COLO829 (cell line): ENCODE measurements around the gene RPL36AL.
"Not testable (repeated sequence)": the region's sequence is repeated elsewhere in the genome, so short reads cannot be mapped to it uniquely, and the experiment has no call there.

ENCODE experiments used
- DNase-seq: peaks from one replicate; pipeline ENCODE4 v3.0.0; 2012; ENCODE audit warnings: low spot score

The RPL36AL gene

DNA sequence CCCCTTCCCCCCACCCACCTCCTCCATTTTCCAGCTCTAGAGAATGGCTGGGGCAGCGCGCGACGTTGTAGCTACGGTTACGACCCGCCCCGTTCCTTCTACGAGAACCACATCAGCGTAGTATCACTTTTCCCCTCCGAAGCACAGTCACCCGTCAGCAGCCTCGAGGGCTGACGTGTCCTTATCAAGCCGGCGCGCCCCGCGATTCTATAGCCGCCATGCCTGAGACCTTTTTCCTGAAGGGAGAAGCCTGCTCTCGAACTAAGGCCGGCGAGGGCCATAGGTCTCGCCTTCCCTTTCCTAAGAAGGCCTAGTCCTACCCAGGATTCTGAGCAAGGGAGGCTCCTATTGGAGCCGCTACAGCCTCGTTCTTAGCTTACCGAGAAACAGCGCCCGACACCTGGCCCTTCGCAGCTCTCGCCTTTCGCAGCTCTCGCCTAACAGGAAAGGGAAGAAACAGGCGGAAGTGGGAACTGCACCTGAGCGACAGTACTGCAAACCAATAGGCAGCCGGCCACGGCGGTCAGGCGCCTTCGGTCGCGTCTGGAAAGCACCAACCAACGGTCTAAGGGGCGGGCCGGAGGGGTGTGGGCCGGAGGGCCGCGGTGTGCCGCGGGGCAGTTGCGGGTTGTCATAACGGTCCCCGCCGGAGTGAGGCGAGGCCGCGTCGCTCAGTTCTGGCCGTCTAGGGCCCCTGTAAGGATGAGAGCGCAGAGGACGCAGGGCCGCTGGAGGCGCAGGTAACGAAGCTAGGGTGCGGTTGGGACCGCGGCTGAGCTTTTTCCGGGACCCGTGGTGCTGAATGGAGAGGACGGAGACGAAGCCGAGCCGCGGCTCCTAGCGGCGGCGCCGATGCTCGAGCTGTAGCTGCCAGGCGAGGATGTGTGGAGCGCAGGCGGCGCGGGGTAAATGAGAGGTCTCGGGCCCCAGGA lies at the start of gene RPL36AL, which contains the start of gene MGAT2:
RPL36AL (minus strand) TSS at position 445 of the 932 bp plus-strand sequence. CDS start 1,522 bp downstream, outside the sequence.
MGAT2 (plus strand) TSS at position 618 of the 932 bp plus-strand sequence. CDS start 470 bp downstream, outside the sequence.
- peak; percentile 91 for DNase-seq

- DNase-seq, result no peak
Observed at GRCh38 chr14:49659526-49660455, 39.4 kb upstream of the RPL36AL start.

DNA sequence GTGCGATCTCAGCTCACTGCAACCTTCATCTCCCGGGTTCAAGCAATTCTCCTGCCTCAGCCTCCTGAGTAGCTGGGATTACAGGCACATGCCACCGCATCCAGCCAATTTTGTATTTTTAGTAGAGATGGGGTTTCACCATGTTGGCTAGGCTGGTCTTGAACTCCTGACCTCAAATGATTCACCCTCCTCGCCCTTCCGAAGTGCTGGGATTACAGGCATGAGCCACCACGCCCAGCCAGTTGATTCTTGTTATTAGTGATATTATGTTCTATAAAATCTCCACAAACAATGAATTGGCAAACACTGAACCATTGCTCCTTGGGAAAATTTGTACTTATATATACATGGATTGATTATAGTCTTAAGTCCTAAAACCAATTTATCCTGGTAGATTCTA lies 37.1 kb upstream of the RPL36AL start:
- not testable (repeated sequence) for DNase-seq

- no peak for DNase-seq
Observed at GRCh38 chr14:49654511-49654910, 34.1 kb upstream of the RPL36AL start.

- no peak for DNase-seq
Observed at GRCh38 chr14:49653508-49653907, 33.1 kb upstream of the RPL36AL start.

- no peak for DNase-seq
Observed at GRCh38 chr14:49642163-49642562, 21.7 kb upstream of the RPL36AL start.

DNA sequence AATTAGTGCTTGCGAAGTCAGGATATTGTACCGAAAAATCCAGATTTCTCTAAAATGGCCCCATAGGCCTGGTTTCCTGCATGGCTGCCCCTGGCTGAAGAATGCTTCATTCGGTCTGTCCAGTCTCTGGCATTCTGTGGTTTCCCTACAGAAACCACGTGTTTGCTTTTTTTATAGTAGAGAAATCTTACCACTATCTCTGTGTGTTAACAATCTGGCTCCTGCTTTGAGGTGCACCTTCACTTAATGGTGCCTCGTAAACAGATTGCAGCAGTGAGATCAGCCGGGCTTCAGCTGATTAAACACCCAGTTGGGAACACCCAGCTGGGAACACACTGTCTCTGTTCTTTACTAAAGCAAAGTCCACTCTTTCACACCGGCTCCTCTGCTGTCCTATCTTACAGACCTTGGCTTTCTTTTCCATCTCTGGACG lies 21.3 kb upstream of the RPL36AL start:
- no peak for DNase-seq

- no peak for DNase-seq
Observed at GRCh38 chr14:49640540-49641417, 20.4 kb upstream of the RPL36AL start.

GRCh38 chr14:49637534-49638078 lies 17.2 kb upstream of the RPL36AL start:
- peak; percentile 65 for DNase-seq

DNA sequence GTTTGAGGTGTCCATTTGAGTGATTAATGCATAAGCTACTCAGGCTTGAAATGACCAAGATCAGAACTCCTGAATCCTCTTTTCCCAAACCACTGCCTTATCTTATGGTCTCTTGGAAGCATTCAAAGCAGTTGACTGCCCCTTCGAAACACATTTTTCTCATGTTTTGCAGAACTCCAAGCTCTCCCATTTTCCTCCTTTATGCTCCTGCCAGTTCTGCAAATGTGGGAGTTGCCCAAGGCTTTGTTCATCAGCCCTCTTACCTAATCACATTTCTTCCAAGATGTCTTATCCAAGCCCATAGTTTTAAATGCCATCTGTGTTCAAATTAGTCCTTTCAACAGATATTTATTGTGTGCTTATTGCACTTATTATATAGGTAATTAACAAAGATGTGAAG lies 16.4 kb upstream of the RPL36AL start:
- DNase-seq, result no peak

DNA sequence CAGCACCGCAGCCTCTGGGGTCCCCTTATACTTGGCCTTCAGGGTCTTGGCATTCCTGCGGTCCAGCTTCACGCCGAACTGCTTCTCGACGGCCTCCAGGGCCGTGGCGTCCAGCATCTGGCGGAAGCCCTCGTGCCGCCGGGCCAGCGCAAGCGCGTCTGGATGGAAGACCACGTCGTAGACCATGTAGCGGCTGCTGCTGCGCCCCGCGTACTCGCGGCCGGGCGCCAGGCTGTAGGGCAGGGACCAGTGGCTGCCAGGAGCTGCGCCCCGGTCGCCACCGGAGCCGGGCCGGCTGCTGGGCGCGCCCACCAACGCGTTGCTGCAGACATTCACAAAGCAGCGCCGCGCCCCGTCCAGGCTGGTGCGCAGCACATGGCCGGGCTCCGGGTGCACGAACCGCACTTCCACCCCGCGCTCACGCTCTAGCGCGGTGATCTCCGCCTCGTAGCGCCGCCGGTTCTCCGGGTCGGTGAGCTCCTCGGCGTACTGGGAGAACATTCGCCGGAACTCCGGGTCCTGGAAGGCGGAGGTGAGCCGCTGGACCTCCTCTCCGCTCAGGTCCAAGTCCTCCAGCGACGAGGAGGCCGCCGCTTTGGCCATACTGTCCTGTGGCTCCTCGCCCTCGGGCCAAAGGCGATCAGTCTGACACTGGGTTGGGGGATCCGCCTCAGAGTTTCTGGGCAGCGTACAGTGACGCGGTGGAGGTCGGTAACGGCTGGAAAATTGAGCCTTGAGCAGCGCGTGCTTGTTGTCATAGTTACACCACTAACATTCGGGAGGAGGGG lies 14.3 kb upstream of the RPL36AL start, which contains the start of gene DNAAF2:
DNAAF2 (minus strand) TSS at position 698 of the 788 bp plus-strand sequence; CDS start at position 603, 95 bp downstream.
- DNase-seq, result no peak

- DNase-seq, result peak; percentile 77
Observed at GRCh38 chr14:49633640-49634546, 13.5 kb upstream of the RPL36AL start.

DNA sequence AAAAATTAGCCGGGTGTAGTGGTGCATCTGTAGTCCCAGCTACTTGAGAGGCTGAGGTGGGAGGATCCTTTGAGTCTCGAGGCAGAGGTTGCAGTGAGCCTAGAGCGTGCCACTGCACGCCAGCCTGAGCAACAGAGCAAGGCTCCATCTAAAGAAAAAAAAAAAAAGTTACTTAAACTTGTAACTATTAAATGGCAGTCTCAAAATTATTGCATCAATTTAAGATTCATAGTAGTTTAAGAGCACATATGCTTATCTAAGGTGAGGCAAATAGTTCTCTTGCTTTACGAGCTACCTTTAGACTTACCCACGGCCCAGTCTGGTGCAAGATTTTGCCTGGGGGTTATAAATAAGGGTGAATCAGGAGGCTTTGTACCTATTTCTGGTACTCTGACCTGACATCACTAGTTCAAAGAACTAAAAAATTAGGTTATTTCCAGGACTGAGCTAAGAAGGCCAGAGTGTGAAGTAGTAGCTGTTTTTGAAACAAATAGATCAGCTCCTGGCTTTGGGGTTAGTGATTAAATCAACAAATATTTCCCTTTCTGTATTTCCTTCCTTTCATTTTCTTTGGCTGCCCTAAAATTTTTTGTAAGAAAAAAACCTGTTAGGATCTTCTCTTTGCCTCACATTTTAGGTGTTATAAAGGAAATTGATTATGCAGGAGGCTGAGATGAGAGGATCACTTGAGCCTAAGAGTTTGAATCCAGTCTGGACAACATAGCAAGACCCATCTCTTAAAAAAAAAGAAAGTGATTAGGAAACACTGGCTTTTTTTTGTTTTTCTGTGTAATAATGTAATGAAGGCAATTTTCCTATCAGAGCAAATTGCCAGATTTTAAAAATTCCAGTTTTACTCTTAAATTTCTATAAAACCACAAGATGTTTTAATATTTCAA lies 3.8 kb upstream of the RPL36AL start:
- no peak for DNase-seq

GRCh38 chr14:49623387-49623786 lies 3.0 kb upstream of the RPL36AL start:
- DNase-seq, result no peak

- no peak for DNase-seq
Observed at GRCh38 chr14:49622022-49622607, 1.7 kb upstream of the RPL36AL start.

GRCh38 chr14:49621114-49621881 lies 872 bp upstream of the RPL36AL start:
- no peak for DNase-seq

DNA sequence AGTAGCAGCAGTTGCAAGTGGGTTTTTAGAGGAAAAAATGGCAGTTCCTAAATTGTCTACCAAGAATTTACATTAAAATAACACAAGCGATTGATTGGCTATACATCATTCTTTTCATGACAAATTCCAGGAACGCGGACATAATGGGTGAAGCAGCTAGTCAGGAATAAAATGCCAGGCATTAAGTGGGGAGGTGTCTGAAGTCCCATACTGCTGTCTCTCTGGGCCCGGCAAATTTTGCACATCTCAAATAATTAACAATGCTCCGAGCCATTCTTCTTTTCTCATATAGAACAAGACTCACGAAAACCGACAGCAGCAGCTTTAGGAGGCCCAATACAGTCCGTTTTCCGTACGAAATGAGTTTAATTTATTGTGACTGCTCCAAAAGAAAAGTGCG lies 696 bp downstream of the RPL36AL start:
- DNase-seq, result no peak
